Esophagus squamous epithelium (tissue), 4 donors: Measurements from ENCODE around the gene FAM90A26.
"Not testable (repeated sequence)": the region's sequence is repeated elsewhere in the genome, so short reads cannot be mapped to it uniquely, and the experiment has no call there.

Source experiments
- POLR2A ChIP-seq, 4 donors: fragments of 450-650 bp; IDR thresholded peaks; one replicate each; pipeline ENCODE4 v1.6.1; 2017; ENCODE audit warnings: antibody characterized with exemption in 4 of 4, mild to moderate bottlenecking in 4 of 4, moderate library complexity in 3 of 4
- TF ChIP-seq, protein P1 (sequence below), 6 experiments: fragments of 450-650 bp in 4 of 6; fragments of 200-600 bp in 2 of 6; sonication (generic) in 2 of 6; IDR thresholded peaks; one replicate each; pipeline ENCODE4 v1.5.1; 2016 to 2019; ENCODE audit warnings: antibody characterized with exemption in 6 of 6, mild to moderate bottlenecking in 4 of 6, moderate library complexity in 4 of 6

DNA sequence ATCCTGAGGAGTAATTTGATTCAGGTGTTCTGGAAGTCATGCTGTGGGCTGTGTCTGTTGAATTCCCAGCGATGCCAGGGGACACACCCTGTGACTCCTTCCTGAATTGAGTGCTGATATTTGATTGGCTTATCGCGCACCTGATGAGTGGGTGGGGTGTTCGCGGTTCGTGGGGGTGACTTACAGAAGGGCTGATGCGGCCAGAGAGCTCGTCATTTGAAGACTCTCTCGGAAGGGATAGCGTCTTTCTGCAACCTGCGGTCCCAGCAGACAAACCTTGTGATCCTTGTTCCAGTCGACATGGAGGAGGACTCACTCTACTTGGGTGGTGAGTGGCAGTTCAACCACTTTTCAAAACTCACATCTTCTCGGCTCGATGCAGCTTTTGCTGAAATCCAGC, 54.4 kb downstream of the FAM90A26 start, which contains the start of gene USP17L13:
- TF ChIP-seq, protein P1, sequence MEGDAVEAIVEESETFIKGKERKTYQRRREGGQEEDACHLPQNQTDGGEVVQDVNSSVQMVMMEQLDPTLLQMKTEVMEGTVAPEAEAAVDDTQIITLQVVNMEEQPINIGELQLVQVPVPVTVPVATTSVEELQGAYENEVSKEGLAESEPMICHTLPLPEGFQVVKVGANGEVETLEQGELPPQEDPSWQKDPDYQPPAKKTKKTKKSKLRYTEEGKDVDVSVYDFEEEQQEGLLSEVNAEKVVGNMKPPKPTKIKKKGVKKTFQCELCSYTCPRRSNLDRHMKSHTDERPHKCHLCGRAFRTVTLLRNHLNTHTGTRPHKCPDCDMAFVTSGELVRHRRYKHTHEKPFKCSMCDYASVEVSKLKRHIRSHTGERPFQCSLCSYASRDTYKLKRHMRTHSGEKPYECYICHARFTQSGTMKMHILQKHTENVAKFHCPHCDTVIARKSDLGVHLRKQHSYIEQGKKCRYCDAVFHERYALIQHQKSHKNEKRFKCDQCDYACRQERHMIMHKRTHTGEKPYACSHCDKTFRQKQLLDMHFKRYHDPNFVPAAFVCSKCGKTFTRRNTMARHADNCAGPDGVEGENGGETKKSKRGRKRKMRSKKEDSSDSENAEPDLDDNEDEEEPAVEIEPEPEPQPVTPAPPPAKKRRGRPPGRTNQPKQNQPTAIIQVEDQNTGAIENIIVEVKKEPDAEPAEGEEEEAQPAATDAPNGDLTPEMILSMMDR (IDR thresholded peaks at IDR 0.05): not testable (repeated sequence)
- not testable (repeated sequence) for TF ChIP-seq POLR2A (IDR thresholded peaks at IDR 0.05)
